ENCODE data around the gene DTD2. TPM values are rescaled to one million over a fixed set of nuclear protein-coding genes. Genes with fewer than 3 reads are reported as not detected.
A peak's percentile ranks its signal among the peaks of the same experiment; 100 is the strongest.
"Not testable (repeated sequence)": the region's sequence is repeated elsewhere in the genome, so short reads cannot be mapped to it uniquely, and the experiment has no call there.

Gene DTD2
- total RNA-seq, 1 donor from 2014 or later = 26.7 TPM

DNA sequence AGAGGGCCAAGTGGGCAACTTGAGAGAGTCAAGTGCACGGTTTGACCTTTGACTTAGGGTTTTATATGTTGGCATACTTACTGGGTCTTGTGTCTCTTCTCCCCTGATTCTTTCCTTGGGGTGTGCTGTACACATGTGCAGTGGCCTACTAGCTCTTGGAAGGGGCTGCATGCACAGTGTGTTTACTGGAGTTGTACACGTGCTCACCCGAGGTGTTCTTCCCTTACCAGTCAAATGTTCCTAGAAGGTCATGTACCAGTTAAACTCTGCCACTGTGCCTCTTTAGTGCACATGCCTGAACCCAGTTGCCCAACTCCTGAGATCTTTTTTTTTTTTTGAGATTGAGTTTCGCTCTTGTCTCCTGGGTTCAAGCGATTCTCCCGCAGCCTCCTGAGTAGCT lies 9.2 kb upstream of the DTD2 start:
- Mint-ChIP-seq H3K4me1 (ENCODE audit: low read depth) (no peaks in the 10 kb centered on the region), H3K36me3 (ENCODE audit: low read depth) (no peaks in the 10 kb centered on the region), H3K27me3 (ENCODE audit: low read depth) (peaks cover 3% of the 10 kb centered on the region), H3K27ac (no peak overlapping the region), H3K9me3 (no peaks in the 10 kb centered on the region), H3K4me3 (ENCODE audit: low read depth) (no peak overlapping the region)
- no peak for DNase-seq (ENCODE audit: low spot score)
- intact Hi-C loops (cut with micrococcal nuclease) = no loop called here

DNA sequence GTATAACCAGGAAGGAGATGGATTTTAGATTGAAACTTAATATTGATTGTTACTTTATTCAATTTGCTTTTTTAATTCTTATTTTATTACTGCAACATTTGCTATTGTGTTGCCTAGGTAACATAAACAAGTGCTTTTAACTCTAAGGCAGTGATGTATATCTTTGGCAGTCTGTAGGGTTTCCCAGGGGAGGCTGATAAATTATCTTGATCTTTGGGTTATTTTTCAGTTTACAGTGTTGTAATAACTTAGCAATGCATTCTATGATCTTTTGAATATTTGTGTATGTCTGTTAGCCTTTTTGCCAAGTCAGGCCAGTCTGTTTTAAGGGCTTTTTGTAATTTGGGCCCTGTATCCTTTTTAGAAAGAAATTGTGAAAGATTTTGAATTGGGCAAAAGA lies 7.8 kb upstream of the DTD2 start:
- Mint-ChIP-seq H3K4me1 (ENCODE audit: low read depth) (no peaks in the 10 kb centered on the region), H3K36me3 (ENCODE audit: low read depth) (no peaks in the 10 kb centered on the region), H3K27me3 (ENCODE audit: low read depth) (peaks cover 1% of the 10 kb centered on the region), H3K4me3 (ENCODE audit: low read depth) (no peak overlapping the region), H3K27ac (no peak overlapping the region), H3K9me3 (no peaks in the 10 kb centered on the region)
- no peak for DNase-seq (ENCODE audit: low spot score)
- intact Hi-C loops (cut with micrococcal nuclease) = no loop called here

- DNase-seq (ENCODE audit: low spot score); intact Hi-C loops (cut with micrococcal nuclease); H3K9me3 Mint-ChIP-seq; H3K27ac Mint-ChIP-seq; H3K4me1 Mint-ChIP-seq (ENCODE audit: low read depth); H3K4me3 Mint-ChIP-seq (ENCODE audit: low read depth); H3K36me3 Mint-ChIP-seq (ENCODE audit: low read depth); H3K27me3 Mint-ChIP-seq (ENCODE audit: low read depth): not testable (repeated sequence)
Measured at GRCh38 chr14:31462450-31462849, 5.1 kb upstream of the DTD2 start.

DNA sequence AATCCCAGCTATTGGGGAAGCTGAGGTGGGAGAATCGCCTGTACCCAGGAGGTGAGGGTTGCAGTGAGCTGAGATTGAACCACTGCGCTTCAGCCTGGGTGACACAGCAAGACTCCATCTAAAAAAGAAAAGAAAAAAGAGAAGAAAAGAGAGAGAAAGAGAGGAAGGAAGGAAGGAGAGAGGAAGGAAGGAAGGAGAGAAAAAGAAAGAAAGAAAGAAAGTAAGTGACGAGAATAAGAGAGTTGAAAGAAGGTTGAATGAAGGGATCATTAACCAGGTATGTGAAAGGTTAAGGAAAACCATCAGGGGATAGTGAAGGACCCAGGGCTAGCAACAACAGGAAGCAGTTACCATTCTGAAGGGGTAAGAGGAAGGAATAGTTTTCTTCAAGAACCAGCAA lies 4.2 kb upstream of the DTD2 start:
- intact Hi-C loops (cut with micrococcal nuclease) = no loop called here
- Mint-ChIP-seq H3K27ac (no peak overlapping the region), H3K4me3 (ENCODE audit: low read depth) (no peak overlapping the region), H3K4me1 (ENCODE audit: low read depth) (peaks cover 12% of the 10 kb centered on the region), H3K9me3 (no peaks in the 10 kb centered on the region), H3K27me3 (ENCODE audit: low read depth) (peaks cover 1% of the 10 kb centered on the region), H3K36me3 (ENCODE audit: low read depth) (peaks cover 1% of the 10 kb centered on the region)
- DNase-seq (ENCODE audit: low spot score) = no peak

DNA sequence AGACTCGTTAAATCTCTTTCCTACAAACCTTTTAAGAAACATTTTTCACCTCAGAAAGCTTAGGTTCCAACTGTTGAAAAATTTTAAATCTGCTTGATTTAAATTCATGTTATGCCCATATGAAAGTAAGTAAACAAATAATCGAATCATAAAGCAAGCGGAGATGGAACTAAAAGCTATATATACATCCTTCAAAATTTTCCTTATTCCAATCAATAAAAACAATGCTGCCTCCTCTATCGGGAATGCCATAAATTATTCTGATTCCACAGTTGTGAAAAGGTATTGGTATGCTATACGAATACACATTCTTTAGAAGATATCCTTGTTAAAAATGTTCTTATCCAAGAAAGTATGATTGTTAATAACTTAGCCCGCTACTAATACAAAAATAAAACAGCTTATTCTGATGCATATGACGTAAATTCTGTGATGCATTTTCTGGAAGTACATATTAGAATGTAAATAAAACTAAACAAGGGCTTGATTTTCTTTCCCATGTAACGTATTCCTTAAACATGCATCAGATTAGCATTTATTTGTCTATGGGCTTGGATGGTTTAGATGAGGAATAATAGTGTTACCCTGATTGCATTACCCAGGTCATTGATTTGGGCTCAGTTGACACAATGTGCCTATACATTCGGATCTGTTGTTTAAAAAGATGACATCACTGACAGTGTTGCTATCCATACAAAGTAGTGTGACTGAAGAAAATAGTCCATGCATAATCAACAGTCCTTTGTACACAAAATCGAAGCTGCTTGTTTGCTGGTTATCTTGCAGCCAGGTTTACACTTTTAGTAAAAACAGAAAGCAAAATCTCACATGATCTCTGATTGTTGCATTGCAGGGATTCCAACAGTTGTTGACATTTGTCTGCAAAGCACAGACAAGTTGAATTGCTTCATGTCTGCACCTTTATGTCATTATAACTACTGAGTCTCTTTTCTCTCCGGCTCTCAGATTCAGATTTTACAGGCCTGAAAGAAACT lies 656 bp upstream of the DTD2 start:
- intact Hi-C loops (cut with micrococcal nuclease) = loop anchor here (1.0 to 5.0 kb wide), 8 partner anchors 38 to 744 kb away; partner anchors contain the start of genes HEATR5A, NUBPL, RNU6-7 and RNU6-8
- Mint-ChIP-seq H3K4me1 (ENCODE audit: low read depth) (peaks cover 24% of the 10 kb centered on the region), H3K36me3 (ENCODE audit: low read depth) (peaks cover 4% of the 10 kb centered on the region), H3K27ac (peak overlapping the region; percentile 97), H3K9me3 (no peaks in the 10 kb centered on the region), H3K4me3 (ENCODE audit: low read depth) (peak overlapping the region; percentile 98), H3K27me3 (ENCODE audit: low read depth) (peaks cover 1% of the 10 kb centered on the region)
- DNase-seq (ENCODE audit: low spot score) = no peak

- no peak overlapping the region for H3K4me3 Mint-ChIP-seq (ENCODE audit: low read depth)
- intact Hi-C loops (cut with micrococcal nuclease) = loop anchor here (1.0 kb wide), 1 partner anchor 242 kb away; no protein-coding TSS in a partner anchor
- no peak overlapping the region for H3K27ac Mint-ChIP-seq
- peaks cover 10% of the 10 kb centered on the region for H3K4me1 Mint-ChIP-seq (ENCODE audit: low read depth)
- no peaks in the 10 kb centered on the region for H3K9me3 Mint-ChIP-seq
- no peaks in the 10 kb centered on the region for H3K27me3 Mint-ChIP-seq (ENCODE audit: low read depth)
- H3K36me3 Mint-ChIP-seq (ENCODE audit: low read depth) = peaks cover 36% of the 10 kb centered on the region
- no peak for DNase-seq (ENCODE audit: low spot score)
Measured at GRCh38 chr14:31449971-31450610, 7.2 kb downstream of the DTD2 start.

GRCh38 chr14:31449136-31449535 lies 8.2 kb downstream of the DTD2 start:
- no peak overlapping the region for H3K27ac Mint-ChIP-seq
- intact Hi-C loops (cut with micrococcal nuclease) = no loop called here
- H3K4me3 Mint-ChIP-seq (ENCODE audit: low read depth) = no peak overlapping the region
- DNase-seq (ENCODE audit: low spot score) = no peak
- peaks cover 38% of the 10 kb centered on the region for H3K36me3 Mint-ChIP-seq (ENCODE audit: low read depth)
- peaks cover 3% of the 10 kb centered on the region for H3K4me1 Mint-ChIP-seq (ENCODE audit: low read depth)
- no peaks in the 10 kb centered on the region for H3K27me3 Mint-ChIP-seq (ENCODE audit: low read depth)
- peaks cover 1% of the 10 kb centered on the region for H3K9me3 Mint-ChIP-seq

GRCh38 chr14:31445703-31446102 lies 11.6 kb downstream of the DTD2 start:
- H3K4me3 Mint-ChIP-seq (ENCODE audit: low read depth) = no peak overlapping the region
- peaks cover 32% of the 10 kb centered on the region for H3K36me3 Mint-ChIP-seq (ENCODE audit: low read depth)
- intact Hi-C loops (cut with micrococcal nuclease) = no loop called here
- peaks cover 3% of the 10 kb centered on the region for H3K4me1 Mint-ChIP-seq (ENCODE audit: low read depth)
- H3K27ac Mint-ChIP-seq = no peak overlapping the region
- DNase-seq (ENCODE audit: low spot score) = no peak
- H3K27me3 Mint-ChIP-seq (ENCODE audit: low read depth) = no peaks in the 10 kb centered on the region
- peaks cover 4% of the 10 kb centered on the region for H3K9me3 Mint-ChIP-seq

- Mint-ChIP-seq H3K36me3 (ENCODE audit: low read depth) (peaks cover 37% of the 10 kb centered on the region), H3K27ac (no peak overlapping the region), H3K4me3 (ENCODE audit: low read depth) (no peak overlapping the region), H3K9me3 (peaks cover 14% of the 10 kb centered on the region), H3K4me1 (ENCODE audit: low read depth) (peaks cover 1% of the 10 kb centered on the region), H3K27me3 (ENCODE audit: low read depth) (no peaks in the 10 kb centered on the region)
- no peak for DNase-seq (ENCODE audit: low spot score)
- intact Hi-C loops (cut with micrococcal nuclease) = no loop called here
Measured at GRCh38 chr14:31442284-31442683, 15.0 kb downstream of the DTD2 start.

GRCh38 chr14:31441273-31442111 lies 15.8 kb downstream of the DTD2 start:
- H3K27ac Mint-ChIP-seq = no peak overlapping the region
- H3K4me3 Mint-ChIP-seq (ENCODE audit: low read depth) = no peak overlapping the region
- H3K27me3 Mint-ChIP-seq (ENCODE audit: low read depth) = no peaks in the 10 kb centered on the region
- DNase-seq (ENCODE audit: low spot score) = no peak
- peaks cover 35% of the 10 kb centered on the region for H3K36me3 Mint-ChIP-seq (ENCODE audit: low read depth)
- H3K4me1 Mint-ChIP-seq (ENCODE audit: low read depth) = peaks cover 1% of the 10 kb centered on the region
- intact Hi-C loops (cut with micrococcal nuclease) = no loop called here
- peaks cover 14% of the 10 kb centered on the region for H3K9me3 Mint-ChIP-seq

DNA sequence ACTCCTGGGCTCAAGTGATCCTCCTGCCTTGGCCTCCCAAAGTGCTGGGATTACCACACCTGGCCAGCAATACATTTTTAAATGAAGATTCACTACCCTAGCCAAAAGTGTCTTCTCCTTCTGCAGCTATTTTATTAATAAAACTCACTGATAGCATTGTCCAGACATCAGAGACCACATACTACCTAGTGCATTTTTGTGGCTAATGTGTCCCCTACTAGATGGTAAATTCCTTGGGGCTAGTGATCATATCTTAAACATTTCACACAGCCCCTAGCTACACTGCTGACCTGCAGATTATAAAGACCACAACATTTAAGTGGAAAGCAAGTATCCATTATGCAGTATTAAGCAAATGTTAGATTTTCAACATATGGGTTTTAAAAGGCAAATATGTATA lies 17.0 kb downstream of the DTD2 start:
- intact Hi-C loops (cut with micrococcal nuclease) = no loop called here

DNA sequence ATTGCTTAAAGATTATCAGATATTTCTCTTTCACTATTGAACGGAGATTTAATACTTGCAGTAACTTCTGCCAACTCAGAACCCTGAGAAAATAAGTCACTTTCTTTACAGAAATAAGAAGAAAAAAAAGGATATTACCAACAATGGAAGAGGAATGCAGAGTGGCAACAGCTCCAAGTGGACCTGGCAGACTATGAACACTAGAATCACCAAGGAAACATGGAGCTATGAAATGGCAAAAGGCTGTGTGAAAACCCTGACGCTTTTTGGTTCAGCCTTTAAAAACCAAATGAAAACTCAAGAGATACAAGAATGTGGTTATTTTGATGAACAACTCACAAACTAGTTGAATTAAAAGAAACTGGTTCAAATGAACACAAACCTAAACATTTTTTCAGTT lies 17.7 kb downstream of the DTD2 start:
- Mint-ChIP-seq H3K4me3 (ENCODE audit: low read depth) (no peak overlapping the region), H3K27me3 (ENCODE audit: low read depth) (no peaks in the 10 kb centered on the region), H3K9me3 (peaks cover 14% of the 10 kb centered on the region), H3K36me3 (ENCODE audit: low read depth) (peaks cover 24% of the 10 kb centered on the region), H3K27ac (no peak overlapping the region), H3K4me1 (ENCODE audit: low read depth) (no peaks in the 10 kb centered on the region)
- intact Hi-C loops (cut with micrococcal nuclease) = no loop called here
- no peak for DNase-seq (ENCODE audit: low spot score)

More for the DNA sequence above, 17.0 kb downstream of the DTD2 start:
- peaks cover 14% of the 10 kb centered on the region for H3K9me3 Mint-ChIP-seq
- H3K4me1 Mint-ChIP-seq (ENCODE audit: low read depth) = no peaks in the 10 kb centered on the region
- H3K36me3 Mint-ChIP-seq (ENCODE audit: low read depth) = peaks cover 24% of the 10 kb centered on the region
- H3K4me3 Mint-ChIP-seq (ENCODE audit: low read depth) = no peak overlapping the region
- no peak overlapping the region for H3K27ac Mint-ChIP-seq
- no peaks in the 10 kb centered on the region for H3K27me3 Mint-ChIP-seq (ENCODE audit: low read depth)
- DNase-seq (ENCODE audit: low spot score) = no peak

Measured in activated T-helper 2 cell treated with anti-CD3 and anti-CD28 coated beads, Interferon-gamma antibody, Interleukin-2, Interleukin-4, amounts not matched to agents 10 μg/mL and 5 μg/mL and 100 μg/mL, durations not matched to agents 14 hours and 24 hours and 36 hours (primary cell).